IMR-90 (cell line): ENCODE results near the gene GPR17. TPM values are rescaled to one million over a fixed set of nuclear protein-coding genes. Genes with fewer than 3 reads are reported as not detected.

Experiments used
- ATAC-seq: fragments of 200-7000 bp; cut with Tn5 transposase; 2 replicates; pipeline ENCODE4 v1.9.1; 2020; ENCODE audit warnings: low read depth, mild to moderate bottlenecking, moderate library complexity
- BruUV-seq: library from RNA; stranded (reverse); fragments of 400-500 nt; replicated peaks from 2 replicates; lab custom pipeline; 2021; lab: Mats Ljungman, UMichigan
- CTCF ChIA-PET: fragments of 300-600 bp; formaldehyde crosslinking; extraction: SDS; loops from one replicate; lab custom pipeline; 2021; ENCODE audit warnings: antibody characterized with exemption; lab: Yijun Ruan, JAX
- POLR2A ChIA-PET: fragments of 300-600 bp; sonication (Branson Sonifier 250); formaldehyde crosslinking; loops from one replicate; lab custom pipeline; 2022; ENCODE audit warnings: antibody characterized with exemption; ENCODE audit not compliant: unreplicated experiment; lab: Charles Lee
- DNase-seq: peaks from one replicate; pipeline ENCODE4 v3.0.0; 2013
- H2AFZ ChIP-seq: replicated peaks from 2 replicates; pipeline ENCODE3; 2013; ENCODE audit warnings: low read length, mild to moderate bottlenecking; ENCODE audit not compliant: poor library complexity
- H2AK5ac ChIP-seq: 2 replicates; pipeline ENCODE4 v1.6.1; 2013; ENCODE audit warnings: low read depth, low read length, inconsistent platforms
- H2AK9ac ChIP-seq: replicated peaks from 2 replicates; pipeline ENCODE3; 2013; ENCODE audit warnings: mild to moderate bottlenecking, low read depth, low read length, moderate library complexity; ENCODE audit not compliant: poor library complexity
- H2BK120ac ChIP-seq: 2 replicates; pipeline ENCODE4 v1.6.1; 2013; ENCODE audit warnings: low read depth, low read length, inconsistent platforms
- H2BK15ac ChIP-seq: 3 replicates; pipeline ENCODE4 v1.6.1; 2013; ENCODE audit warnings: low read depth, low read length, inconsistent platforms
- H2BK20ac ChIP-seq: 2 replicates; pipeline ENCODE4 v1.6.1; 2013; ENCODE audit warnings: low read depth, mild to moderate bottlenecking, inconsistent platforms, low read length, moderate library complexity
- H2BK5ac ChIP-seq: 2 replicates; pipeline ENCODE4 v1.6.1; 2013; ENCODE audit warnings: mild to moderate bottlenecking, low read depth, low read length, inconsistent platforms; ENCODE audit not compliant: poor library complexity, severe bottlenecking
- H3K14ac ChIP-seq: replicated peaks from 2 replicates; pipeline ENCODE4 v1.6.1; 2013; ENCODE audit warnings: low read depth, low read length, inconsistent platforms
- H3K18ac ChIP-seq: 2 replicates; pipeline ENCODE4 v1.6.1; 2013; ENCODE audit warnings: low read depth, low read length, control low read depth
- H3K23ac ChIP-seq: 2 replicates; pipeline ENCODE4 v1.6.1; 2013; ENCODE audit warnings: low read depth, low read length, inconsistent platforms
- H3K27ac ChIP-seq: 2 replicates; pipeline ENCODE4 v1.5.1; 2013; ENCODE audit warnings: mild to moderate bottlenecking, control low read depth, low read length; ENCODE audit not compliant: insufficient read depth
- H3K27me3 ChIP-seq: 2 replicates; pipeline ENCODE4 v1.6.1; 2013; ENCODE audit warnings: low read length; ENCODE audit not compliant: control insufficient read depth, insufficient read depth
- H3K36me3 ChIP-seq: 2 replicates; pipeline ENCODE4 v1.6.1; 2013; ENCODE audit warnings: low read length, mixed read lengths; ENCODE audit not compliant: control insufficient read depth, insufficient read depth
- H3K4ac ChIP-seq: 2 replicates; pipeline ENCODE4 v1.6.1; 2013; ENCODE audit warnings: low read depth, low read length, inconsistent platforms
- H3K4me1 ChIP-seq: 2 replicates; pipeline ENCODE4 v1.6.1; 2013; ENCODE audit warnings: low read length, mixed read lengths; ENCODE audit not compliant: control insufficient read depth, insufficient read depth
- H3K4me2 ChIP-seq: 2 replicates; pipeline ENCODE4 v1.6.1; 2013; ENCODE audit warnings: low read depth, mild to moderate bottlenecking, control low read depth, low read length, moderate library complexity
- H3K4me3 ChIP-seq: 2 replicates; pipeline ENCODE4 v1.5.1; 2013; ENCODE audit warnings: low read depth, mild to moderate bottlenecking, control low read depth, low read length, moderate library complexity; ENCODE audit not compliant: insufficient read depth
- H3K56ac ChIP-seq: 2 replicates; pipeline ENCODE4 v1.6.1; 2013; ENCODE audit warnings: low read length, inconsistent platforms; ENCODE audit not compliant: insufficient read depth; ENCODE audit errors: extremely low read depth
- H3K79me1 ChIP-seq, 2 experiments: 2 replicates each; pipeline ENCODE4 v1.6.1; 2013; ENCODE audit warnings: low read length in 2 of 2, inconsistent platforms in 1 of 2, low read depth in 1 of 2
- H3K9ac ChIP-seq: 2 replicates; pipeline ENCODE4 v1.6.1; 2013; ENCODE audit warnings: low read depth, low read length, control low read depth
- H3K9me1 ChIP-seq: 2 replicates; pipeline ENCODE4 v1.6.1; 2013; ENCODE audit warnings: low read length, inconsistent platforms; ENCODE audit not compliant: insufficient read depth
- H3K9me3 ChIP-seq: 2 replicates; pipeline ENCODE4 v1.6.1; 2013; ENCODE audit warnings: low read length; ENCODE audit not compliant: control insufficient read depth, insufficient read depth
- H4K20me1 ChIP-seq: 2 replicates; pipeline ENCODE4 v1.6.1; 2013; ENCODE audit warnings: low read length, inconsistent platforms; ENCODE audit not compliant: insufficient read depth
- H4K5ac ChIP-seq: 2 replicates; pipeline ENCODE4 v1.6.1; 2013; ENCODE audit warnings: mild to moderate bottlenecking, low read depth, low read length, control low read depth
- H4K8ac ChIP-seq, 2 experiments: 2 replicates each; pipeline ENCODE4 v1.6.1; 2013; ENCODE audit warnings: low read depth in 2 of 2, low read length in 2 of 2, control low read depth in 1 of 2, inconsistent platforms in 1 of 2
- H4K91ac ChIP-seq: 2 replicates; pipeline ENCODE4 v1.6.1; 2013; ENCODE audit warnings: low read depth, low read length, inconsistent platforms; ENCODE audit not compliant: insufficient read depth
- CEBPB ChIP-seq: IDR thresholded peaks from 2 replicates; pipeline ENCODE4 v1.6.1; 2012; ENCODE audit warnings: low read depth, low read length, improper control_type of control experiment
- MAZ ChIP-seq: IDR thresholded peaks from 2 replicates; pipeline ENCODE4 v1.6.1; 2012; ENCODE audit warnings: low read depth, mild to moderate bottlenecking, low read length, improper control_type of control experiment, moderate library complexity, borderline replicate concordance
- NFE2L2 ChIP-seq: fragments of 150-350 bp; IDR thresholded peaks from 2 replicates; pipeline ENCODE4 v1.6.1; 2016; ENCODE audit warnings: low read depth, mild to moderate bottlenecking, low read length
- RFX5 ChIP-seq: IDR thresholded peaks from 2 replicates; pipeline ENCODE4 v1.8.0; 2012; ENCODE audit warnings: low read depth, mild to moderate bottlenecking, low read length, moderate library complexity
- WGBS, 2 experiments: methylation state at CpG; one replicate each; pipeline versions ENCODE4 v1.1.5 to v1.1.7; 2013; ENCODE audit warnings: missing lambda C conversion rate in 2 of 2; ENCODE audit not compliant: insufficient read length in 1 of 2; ENCODE audit errors: extremely low coverage in 2 of 2; 5-methylcytosine and 5-hydroxymethylcytosine counted together
- dilution Hi-C: fragments of 300-500 bp; cut with HindIII; formaldehyde crosslinking; loops from one replicate; pipeline ENCODE4 v1.14.3; 2018; ENCODE audit warnings: low sequenced_read_pairs; ENCODE audit not compliant: unreplicated experiment
- in situ Hi-C: fragments of 300-500 bp; cut with MboI; formaldehyde crosslinking; loops from 3 replicates; pipeline ENCODE4 v1.14.3; 2019; ENCODE audit warnings: low sequenced_read_pairs, inconsistent platforms, mixed read lengths
- intact Hi-C: fragments of 100-400 bp; cut with micrococcal nuclease; formaldehyde crosslinking; loops from 2 replicates; pipeline ENCODE4 v1.10.0; 2022
- polyA plus RNA-seq, 3 experiments: library from polyadenylated mRNA; depleted of rRNA; stranded (reverse); fragments of >200 nt; gene quantifications; 2 replicates each; pipeline ENCODE4 v1.2.3, GENCODE V29; 2012; ENCODE audit warnings: low replicate concordance in 1 of 3
- total RNA-seq: library from RNA; depleted of rRNA; stranded (reverse); fragments of >200 nt; gene quantifications from 2 replicates; pipeline ENCODE4 v1.2.3, GENCODE V29; 2012
- TF ChIP-seq, protein P1 (sequence below): fragments of 150-350 bp; IDR thresholded peaks from 2 replicates; pipeline ENCODE4 v1.6.1; 2017; ENCODE audit warnings: mild to moderate bottlenecking, antibody characterized with exemption, low read length, low read depth
- TF ChIP-seq, protein P2 (sequence below): fragments of 150-350 bp; IDR thresholded peaks from 2 replicates; pipeline ENCODE4 v1.6.1; 2016; ENCODE audit warnings: low read depth, mild to moderate bottlenecking, low read length, moderate library complexity, borderline replicate concordance

The GPR17 gene
- total and polyA plus RNA-seq, 2 of the 4 experiments (the other 2 are of a cell fraction), result not detected

DNA sequence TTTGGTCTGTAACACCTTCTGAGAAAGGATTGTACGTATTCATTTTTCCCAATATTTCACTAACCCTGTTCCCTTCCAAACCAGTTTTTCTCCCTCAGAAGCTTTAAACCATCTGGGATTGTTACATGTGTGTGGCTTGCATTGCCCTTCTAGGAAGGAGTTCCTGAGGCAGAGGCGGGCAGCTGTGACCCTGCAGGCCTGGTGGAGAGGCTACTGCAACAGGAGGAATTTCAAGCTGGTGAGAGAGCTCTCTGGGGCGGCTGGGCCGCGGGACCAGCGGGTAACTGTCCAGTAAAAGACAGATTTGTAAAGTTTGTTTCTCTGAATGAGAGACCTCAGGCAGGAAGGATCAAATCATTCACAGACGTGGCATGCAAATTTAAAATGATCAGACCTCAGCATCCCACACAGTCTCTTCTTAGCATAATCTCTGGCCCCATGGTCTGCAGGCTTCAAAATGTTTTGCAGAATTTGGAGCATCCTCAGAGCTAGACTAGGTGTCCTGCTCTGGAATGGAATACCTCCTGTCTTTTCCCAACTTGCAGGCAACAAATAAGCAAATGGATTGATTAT is 40.2 kb upstream of the GPR17 start:
- Histone ChIP-seq H4K5ac (no peak overlapping the region), H3K4me3 (no peak overlapping the region), H3K18ac (no peak overlapping the region), H4K91ac (no peak overlapping the region), H3K4me1 (no peaks in the 10 kb centered on the region), H3K9me1 (no peaks in the 10 kb centered on the region), H3K36me3 (no peaks in the 10 kb centered on the region), H3K4ac (no peak overlapping the region), H2BK120ac (no peak overlapping the region; the same call in 1 of the 2 replicates), H4K8ac (no peak overlapping the region), H2AFZ (no peak overlapping the region), H2BK20ac (no peak overlapping the region), H3K27me3 (peaks cover 15% of the 10 kb centered on the region; the same call in 1 of the 2 replicates), H4K20me1 (no peaks in the 10 kb centered on the region), H2AK5ac (no peak overlapping the region), H2AK9ac (no peak overlapping the region), H3K9ac (no peak overlapping the region), H2BK15ac (no peak overlapping the region), H3K56ac (no peak overlapping the region), H3K4me2 (no peak overlapping the region), H2BK5ac (no peak overlapping the region), H3K23ac (no peak overlapping the region), H3K79me1 (no peaks in the 10 kb centered on the region), H3K27ac (no peak overlapping the region), H3K9me3 (peaks cover 12% of the 10 kb centered on the region), H3K14ac (no peak overlapping the region)
- TF ChIP-seq, protein P1, sequence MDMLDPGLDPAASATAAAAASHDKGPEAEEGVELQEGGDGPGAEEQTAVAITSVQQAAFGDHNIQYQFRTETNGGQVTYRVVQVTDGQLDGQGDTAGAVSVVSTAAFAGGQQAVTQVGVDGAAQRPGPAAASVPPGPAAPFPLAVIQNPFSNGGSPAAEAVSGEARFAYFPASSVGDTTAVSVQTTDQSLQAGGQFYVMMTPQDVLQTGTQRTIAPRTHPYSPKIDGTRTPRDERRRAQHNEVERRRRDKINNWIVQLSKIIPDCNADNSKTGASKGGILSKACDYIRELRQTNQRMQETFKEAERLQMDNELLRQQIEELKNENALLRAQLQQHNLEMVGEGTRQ, result no peak
- TF ChIP-seq RFX5 (no peak), CEBPB (no peak), NFE2L2 (no peak), MAZ (no peak)
- TF ChIP-seq, protein P2, sequence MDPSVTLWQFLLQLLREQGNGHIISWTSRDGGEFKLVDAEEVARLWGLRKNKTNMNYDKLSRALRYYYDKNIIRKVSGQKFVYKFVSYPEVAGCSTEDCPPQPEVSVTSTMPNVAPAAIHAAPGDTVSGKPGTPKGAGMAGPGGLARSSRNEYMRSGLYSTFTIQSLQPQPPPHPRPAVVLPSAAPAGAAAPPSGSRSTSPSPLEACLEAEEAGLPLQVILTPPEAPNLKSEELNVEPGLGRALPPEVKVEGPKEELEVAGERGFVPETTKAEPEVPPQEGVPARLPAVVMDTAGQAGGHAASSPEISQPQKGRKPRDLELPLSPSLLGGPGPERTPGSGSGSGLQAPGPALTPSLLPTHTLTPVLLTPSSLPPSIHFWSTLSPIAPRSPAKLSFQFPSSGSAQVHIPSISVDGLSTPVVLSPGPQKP, result no peak
- WGBS, 2 experiments, result no CpG with 5 or more reads among the region's 7 CpGs
- no peak for ATAC-seq
- CTCF ChIA-PET, result no interaction called here
- dilution Hi-C loops (no loop called here), intact Hi-C loops (no loop called here), in situ Hi-C loops (no loop called here)
- DNase-seq, result no peak
- POLR2A ChIA-PET, result no interaction called here
- BruUV-seq, result no TSS peak
